K562 treated with DMSO at 1 percent for 48 hours (cell line): ENCODE results near the gene ARL16. TPM values are rescaled to one million over a fixed set of nuclear protein-coding genes. Genes with fewer than 3 reads are reported as not detected.

ENCODE experiments used
- total RNA-seq: library from RNA; unstranded; fragments of 300-600 nt; gene quantifications from 2 replicates; pipeline ENCODE4 v1.2.3, GENCODE V29; 2022; ENCODE audit warnings: low replicate concordance; ENCODE audit errors: extremely low read depth

Gene ARL16
- not detected in 2 replicates for total RNA-seq

DNA sequence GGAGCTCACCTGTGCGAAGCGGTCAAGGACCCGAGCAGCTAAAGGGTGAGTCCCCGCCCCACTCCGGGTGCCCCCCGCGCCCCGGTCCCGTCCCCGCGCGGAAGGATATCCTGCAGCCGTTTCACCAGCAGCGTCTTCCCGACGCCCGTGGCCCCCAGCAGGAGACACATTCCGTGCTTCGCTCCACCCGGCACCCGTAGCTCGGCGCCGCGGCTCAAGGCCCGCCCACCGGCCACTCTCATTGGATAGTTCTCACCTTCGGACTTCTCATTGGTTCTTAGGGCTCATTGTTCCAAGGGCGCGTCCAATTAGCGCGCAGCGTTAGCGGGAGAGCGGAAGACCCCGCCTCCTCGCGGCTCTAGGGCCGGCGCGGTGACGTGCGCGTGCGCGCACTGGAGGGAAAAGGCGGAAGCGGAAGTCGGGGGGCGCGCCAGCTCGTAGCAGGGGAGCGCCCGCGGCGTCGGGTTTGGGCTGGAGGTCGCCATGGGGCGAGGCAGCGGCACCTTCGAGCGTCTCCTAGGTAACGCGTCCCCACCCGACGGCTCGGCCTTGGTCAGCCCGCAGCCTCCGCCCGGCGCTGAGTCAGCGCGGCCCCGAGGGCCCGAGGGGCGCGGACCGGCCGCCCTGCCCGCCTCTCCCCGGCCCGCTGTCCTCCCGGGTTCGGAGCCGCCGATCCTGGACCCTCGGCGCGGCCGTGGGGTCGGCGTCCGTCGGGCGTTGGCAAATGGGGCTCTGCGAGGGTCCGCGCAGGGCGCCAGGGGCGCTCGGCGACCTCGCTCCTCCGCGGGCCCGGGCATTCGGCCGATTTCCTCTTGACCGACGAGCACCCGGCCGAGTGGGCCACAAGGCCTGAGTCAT, at the start of gene ARL16, which contains the start of gene HGS:
ARL16 (minus strand) TSS at position 214 of the 858 bp plus-strand sequence; CDS start at position 170, 44 bp downstream.
HGS (plus strand) TSS at position 428 of the 858 bp plus-strand sequence; CDS start at position 484, 56 bp downstream.

GRCh38 chr17:81711814-81712467, 28.3 kb upstream of the ARL16 start, which contains the start of gene SLC25A10:
Gene SLC25A10, plus strand, starts transcription at chr17:81712284. Its CDS starts 143 bp downstream, at chr17:81712427.

DNA sequence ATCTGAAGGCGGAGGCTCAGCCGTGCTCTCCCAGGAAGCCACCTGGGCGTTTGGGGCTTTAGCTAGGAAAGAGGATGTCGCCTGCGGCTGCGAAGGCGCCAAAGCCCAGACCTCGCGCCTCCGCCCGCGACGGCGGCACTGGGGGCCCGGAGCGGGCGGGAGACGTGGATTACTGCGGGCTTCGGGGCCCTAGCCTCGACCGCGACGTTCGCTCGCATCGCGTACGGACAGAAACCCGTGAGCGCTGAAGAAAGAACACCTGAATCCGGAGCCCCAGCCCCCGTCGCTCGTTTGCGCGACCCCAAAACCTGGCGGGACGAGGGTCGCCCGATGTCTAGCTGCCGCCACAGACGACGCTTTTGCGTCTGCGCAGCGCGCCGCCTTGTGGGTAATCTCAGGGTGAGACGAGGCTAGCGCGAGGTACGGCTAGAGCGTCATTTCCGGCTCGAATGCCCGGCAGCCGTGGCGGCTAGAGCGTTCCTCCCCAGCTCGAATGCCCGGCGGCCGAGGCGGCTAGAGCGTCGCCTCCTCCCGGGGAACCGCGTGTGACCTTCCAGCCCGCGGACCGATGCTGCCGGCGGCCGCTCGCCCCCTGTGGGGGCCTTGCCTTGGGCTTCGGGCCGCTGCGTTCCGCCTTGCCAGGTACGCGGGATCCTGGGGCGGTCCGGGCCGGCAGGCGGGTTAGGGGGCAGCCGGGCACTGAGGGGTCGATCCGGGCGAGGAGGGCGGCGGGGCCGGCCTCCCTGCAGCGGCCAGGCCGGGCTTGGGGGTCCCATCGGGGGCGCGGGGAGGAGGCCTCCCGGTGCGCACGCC, 19.5 kb upstream of the ARL16 start, which contains the start of gene MRPL12:
MRPL12 (plus strand) TSS at position 434 of the 813 bp plus-strand sequence; CDS start at position 569, 135 bp downstream.

DNA sequence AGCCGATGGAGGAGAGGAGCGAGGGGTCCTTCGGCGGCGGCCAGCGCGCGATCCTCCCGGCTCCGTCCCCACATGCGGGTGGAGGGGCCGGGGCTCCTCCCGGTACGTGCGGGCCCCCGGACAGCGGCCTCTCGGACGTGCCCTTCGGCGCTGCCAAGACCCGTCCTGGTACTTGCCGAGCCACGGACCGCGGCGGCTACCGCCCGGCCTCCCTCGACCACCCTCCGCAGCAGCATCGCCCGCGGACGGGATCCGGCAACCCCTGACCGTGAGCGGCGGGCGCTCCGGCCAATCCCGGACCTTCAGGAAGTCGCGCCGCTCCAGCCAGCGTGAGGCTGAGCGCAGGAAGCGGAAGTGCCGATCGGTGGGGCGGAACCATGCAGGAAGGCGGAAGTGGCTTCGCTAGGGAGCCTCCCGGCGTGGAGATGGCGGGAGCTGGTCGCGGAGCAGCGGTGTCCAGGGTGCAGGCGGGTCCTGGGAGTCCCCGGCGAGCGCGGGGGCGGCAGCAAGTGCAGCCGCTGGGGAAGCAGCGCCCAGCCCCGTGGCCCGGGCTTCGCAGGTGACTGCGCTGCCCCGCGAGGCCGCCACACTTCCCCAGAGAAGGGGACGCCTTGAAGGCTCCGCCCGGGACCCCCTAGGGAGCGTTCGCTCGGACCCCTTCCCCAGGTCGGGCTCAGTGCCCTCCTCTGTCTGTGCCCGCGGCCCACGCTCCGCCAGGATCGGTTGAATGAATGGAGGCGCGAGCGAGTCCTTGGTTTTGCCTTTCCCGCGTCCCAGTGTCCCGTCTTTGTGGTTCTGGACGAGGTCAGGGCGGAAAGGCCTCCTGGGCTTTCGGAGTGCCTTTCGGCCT, 17.0 kb downstream of the ARL16 start, which contains the start of the genes CCDC137 and OXLD1:
CCDC137 (plus strand) TSS at position 396 of the 850 bp plus-strand sequence; CDS start at position 426, 30 bp downstream.
OXLD1 (minus strand) TSS at position 264 of the 850 bp plus-strand sequence; CDS start at position 236, 28 bp downstream.

GRCh38 chr17:81656118-81656743, 27.4 kb downstream of the ARL16 start, which contains the start of gene PDE6G:
Gene PDE6G, minus strand, starts transcription at chr17:81656542. Its CDS starts 3,237 bp downstream, at chr17:81653305.

DNA sequence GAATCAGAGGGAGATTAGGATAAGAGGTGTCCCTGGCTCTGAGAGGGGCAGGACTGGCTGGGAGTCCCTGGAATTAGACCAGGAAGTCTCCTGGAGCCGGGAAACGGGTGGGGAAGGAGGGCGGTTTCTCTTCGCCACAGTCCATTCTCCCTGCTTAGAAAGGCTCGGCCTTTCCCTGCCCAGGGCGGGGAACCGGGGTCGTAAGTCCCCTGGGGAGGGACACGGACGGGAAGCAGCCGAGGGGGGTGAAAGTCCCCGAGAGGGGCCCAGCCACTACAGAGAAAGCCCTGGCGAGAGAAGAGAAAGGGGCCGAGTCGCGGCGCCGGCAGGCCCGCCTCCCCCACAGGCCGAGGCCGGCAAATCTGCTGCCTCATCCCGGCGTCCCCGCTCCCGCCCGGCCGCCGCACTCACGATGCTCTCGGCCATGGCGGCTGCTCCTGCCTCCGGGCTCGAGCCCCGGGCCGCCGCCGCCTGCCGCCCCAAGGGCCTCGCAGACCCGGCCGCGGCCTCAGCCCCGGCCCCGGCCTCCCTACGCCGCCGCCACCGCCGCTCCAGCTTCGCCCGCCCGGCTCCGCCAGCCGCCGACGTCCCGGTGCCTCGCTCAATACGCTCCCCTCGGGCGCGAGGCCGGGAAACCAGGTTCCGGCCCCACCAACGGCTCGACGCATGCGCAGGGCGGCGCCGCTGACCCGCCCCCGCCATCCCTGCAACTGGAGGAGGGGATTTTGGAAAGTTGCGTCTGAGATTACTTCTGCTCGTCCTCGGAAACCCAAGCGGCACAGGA, 46.9 kb downstream of the ARL16 start, which contains the start of the genes NPLOC4 and TSPAN10:
NPLOC4 (minus strand) TSS at position 608 of the 784 bp plus-strand sequence; CDS start at position 426, 182 bp downstream.
TSPAN10 (plus strand) TSS at position 692 of the 784 bp plus-strand sequence. CDS start 5,217 bp downstream, outside the sequence.

Other genes with a start within 250 kb of the ARL16 start
- 609 and 621 TPM in 2 replicates for gene ACTG1, start 171.0 kb downstream of the ARL16 start, total RNA-seq
- not detected in 2 replicates for gene FSCN2, start 155.4 kb downstream of the ARL16 start, total RNA-seq
- gene FAAP100, start 131.4 kb downstream of the ARL16 start, total RNA-seq: not detected in 2 replicates
- not detected in 2 replicates for gene NPLOC4, start 46.7 kb downstream of the ARL16 start, total RNA-seq
- gene TSPAN10, start 46.6 kb downstream of the ARL16 start, total RNA-seq: not detected in 2 replicates
- not detected in 2 replicates for gene PDE6G, start 27.3 kb downstream of the ARL16 start, total RNA-seq
- not detected in 2 replicates for gene OXLD1, start 17.2 kb downstream of the ARL16 start, total RNA-seq
- gene CCDC137, start 17.1 kb downstream of the ARL16 start, total RNA-seq: not detected in 2 replicates
- not detected in 2 replicates for gene HGS, start 214 bp upstream of the ARL16 start, total RNA-seq
- gene MRPL12, start 19.6 kb upstream of the ARL16 start, total RNA-seq: not detected in 2 replicates
- not detected in 2 replicates for gene SLC25A10, start 28.5 kb upstream of the ARL16 start, total RNA-seq
- not detected in 2 replicates for gene GCGR, start 120.4 kb upstream of the ARL16 start, total RNA-seq
- gene MCRIP1, start 149.5 kb upstream of the ARL16 start, total RNA-seq: not detected in 2 replicates
- gene PPP1R27, start 151.3 kb upstream of the ARL16 start, total RNA-seq: not detected in 2 replicates
- gene P4HB, start 176.7 kb upstream of the ARL16 start, total RNA-seq: 1,566 TPM in 1 of 2 replicates, not detected in the other
- gene ARHGDIA, start 187.5 kb upstream of the ARL16 start, total RNA-seq: 847 TPM in 1 of 2 replicates, not detected in the other
- gene ALYREF, start 207.8 kb upstream of the ARL16 start, total RNA-seq: not detected in 2 replicates
- gene ANAPC11, start 207.9 kb upstream of the ARL16 start, total RNA-seq: 1,946 TPM in 1 of 2 replicates, not detected in the other
- not detected in 2 replicates for gene NPB, start 218.4 kb upstream of the ARL16 start, total RNA-seq
- gene PCYT2, start 227.6 kb upstream of the ARL16 start, total RNA-seq: not detected in 2 replicates
- gene SIRT7, start 234.4 kb upstream of the ARL16 start, total RNA-seq: not detected in 2 replicates
- not detected in 2 replicates for gene MAFG, start 243.9 kb upstream of the ARL16 start, total RNA-seq